GM12878 (cell line): ENCODE results near the gene ZNF444. TPM values are rescaled to one million over a fixed set of nuclear protein-coding genes. Genes with fewer than 3 reads are reported as not detected.

Experiments
- ATAC-seq: fragments of 200-7000 bp; cut with Tn5 transposase; 3 replicates; pipeline ENCODE4 v1.9.1; 2020; ENCODE audit warnings: mild to moderate bottlenecking, moderate library complexity
- BruUV-seq: library from RNA; stranded (reverse); fragments of 400-500 nt; replicated peaks from 2 replicates; lab custom pipeline; 2021; lab: Mats Ljungman, UMichigan
- CTCF ChIA-PET: fragments of 300-600 bp; sonication (Branson Sonifier 250); formaldehyde crosslinking; extraction: SDS; loops from one replicate; lab custom pipeline; 2021; ENCODE audit warnings: inconsistent platforms; lab: Yijun Ruan, JAX
- POLR2A ChIA-PET: fragments of 350-600 bp; formaldehyde crosslinking; extraction: SDS; loops from one replicate; lab custom pipeline; 2021; ENCODE audit warnings: inconsistent platforms; lab: Charles Lee
- RAD21 ChIA-PET: fragments of 300-600 bp; sonication (Branson Sonifier 250); formaldehyde crosslinking; loops from one replicate; lab custom pipeline; 2023; ENCODE audit warnings: antibody characterized with exemption; ENCODE audit not compliant: unreplicated experiment; lab: Charles Lee
- SMC1A ChIA-PET: fragments of 300-600 bp; sonication (Branson Sonifier 250); formaldehyde crosslinking; loops from one replicate; lab custom pipeline; 2023; ENCODE audit not compliant: unreplicated experiment, uncharacterized antibody; lab: Charles Lee
- DNase-seq: peaks from one replicate; pipeline ENCODE4 v3.0.0-alpha.2; 2011; ENCODE audit warnings: low read depth, low spot score
- FAIRE-seq: peaks from 3 replicates; lab custom pipeline; 2011; peaks lifted over from hg19 to GRCh38; lab: Jason Lieb, UNC
- H2AFZ ChIP-seq: 2 replicates; pipeline ENCODE4 v1.6.0; 2011; ENCODE audit warnings: low read depth, low read length, control low read depth; ENCODE audit not compliant: control insufficient read depth
- H3K27ac ChIP-seq: 2 replicates; pipeline ENCODE4 v1.5.1; 2011; ENCODE audit warnings: control low read depth; ENCODE audit not compliant: control insufficient read depth, insufficient read depth
- H3K27me3 ChIP-seq, 2 experiments: replicated peaks in 1 of 2; 2 replicates each; pipeline versions ENCODE4 v1.6.0 to v1.6.1; 2011; ENCODE audit warnings: low read length in 1 of 2; ENCODE audit not compliant: control insufficient read depth in 2 of 2, insufficient read depth in 2 of 2
- H3K36me3 ChIP-seq, 2 experiments: 2 replicates each; pipeline ENCODE4 v1.5.1; 2011; ENCODE audit warnings: low read length in 1 of 2; ENCODE audit not compliant: control insufficient read depth in 2 of 2, insufficient read depth in 2 of 2
- H3K4me1 ChIP-seq: 2 replicates; pipeline ENCODE4 v1.6.1; 2011; ENCODE audit warnings: mild to moderate bottlenecking, low read length, moderate library complexity, mixed read lengths; ENCODE audit not compliant: control insufficient read depth, insufficient read depth
- H3K4me2 ChIP-seq: 2 replicates; pipeline ENCODE4 v1.6.0; 2011; ENCODE audit warnings: control low read depth; ENCODE audit not compliant: control insufficient read depth, insufficient read depth
- H3K4me3 ChIP-seq: fragments of 200-600 bp; sonication (generic); 2 replicates; pipeline ENCODE4 v1.5.1; 2016
- H3K79me2 ChIP-seq: 2 replicates; pipeline ENCODE4 v1.6.0; 2011; ENCODE audit warnings: low read length; ENCODE audit not compliant: control insufficient read depth, insufficient read depth
- H3K9ac ChIP-seq: 2 replicates; pipeline ENCODE4 v1.8.0; 2011; ENCODE audit warnings: low read length, control low read depth, mixed read lengths; ENCODE audit not compliant: control insufficient read depth, insufficient read depth
- H3K9me3 ChIP-seq: replicated peaks from 3 replicates; pipeline ENCODE4 v1.5.1; 2011; ENCODE audit warnings: mild to moderate bottlenecking, low read length; ENCODE audit not compliant: control insufficient read depth, insufficient read depth
- H4K20me1 ChIP-seq: 2 replicates; pipeline ENCODE4 v1.6.0; 2011; ENCODE audit not compliant: control insufficient read depth, insufficient read depth
- ASH2L ChIP-seq: fragments of 300-600, 200-600 bp; sonication (generic); IDR thresholded peaks from 2 replicates; pipeline ENCODE4 v1.6.1; 2017; ENCODE audit warnings: low read depth, mild to moderate bottlenecking, borderline replicate concordance
- CBFB ChIP-seq: IDR thresholded peaks from 2 replicates; pipeline ENCODE4 v1.6.1; 2016; ENCODE audit warnings: antibody characterized with exemption, low read depth
- CBX5 ChIP-seq: sonication (generic); IDR thresholded peaks from 2 replicates; pipeline ENCODE4 v1.6.1; 2016; ENCODE audit warnings: low read depth, moderate library complexity, mild to moderate bottlenecking, inconsistent platforms
- ESRRA ChIP-seq: IDR thresholded peaks from 2 replicates; pipeline ENCODE4 v1.6.1; 2012; ENCODE audit warnings: mild to moderate bottlenecking, low read length, improper control_type of control experiment
- GABPA ChIP-seq: IDR thresholded peaks from 2 replicates; pipeline ENCODE4 v1.6.1; 2014; ENCODE audit warnings: antibody characterized with exemption, low read depth, mild to moderate bottlenecking, inconsistent platforms
- HDGF ChIP-seq: fragments of 450-650 bp; IDR thresholded peaks from 2 replicates; pipeline ENCODE4 v1.6.1; 2016; ENCODE audit warnings: antibody characterized with exemption
- JUND ChIP-seq: IDR thresholded peaks from 2 replicates; pipeline ENCODE4 v1.6.1; 2012; ENCODE audit warnings: low read depth, mild to moderate bottlenecking, low read length, improper control_type of control experiment, moderate library complexity
- SMC3 ChIP-seq: IDR thresholded peaks from 2 replicates; pipeline ENCODE4 v1.6.1; 2011; ENCODE audit warnings: low read length, improper control_type of control experiment, borderline replicate concordance
- SPI1 ChIP-seq: IDR thresholded peaks from 2 replicates; pipeline ENCODE4 v1.6.1; 2011; ENCODE audit warnings: low read depth, mild to moderate bottlenecking, low read length, moderate library complexity, borderline replicate concordance; ENCODE audit not compliant: insufficient read depth
- TCF12 ChIP-seq: IDR thresholded peaks from 2 replicates; pipeline ENCODE4 v1.6.1; 2011; ENCODE audit warnings: low read depth, mild to moderate bottlenecking, low read length
- WRNIP1 ChIP-seq: IDR thresholded peaks from 2 replicates; pipeline ENCODE4 v1.6.1; 2011; ENCODE audit warnings: low read depth, low read length, improper control_type of control experiment, borderline replicate concordance
- ZNF207 ChIP-seq: fragments of 450-650 bp; IDR thresholded peaks from 2 replicates; pipeline ENCODE4 v1.6.1; 2014; ENCODE audit warnings: antibody characterized with exemption, mild to moderate bottlenecking, borderline replicate concordance
- WGBS: methylation state at CpG from one replicate; pipeline ENCODE4 v1.1.6; 2016; ENCODE audit warnings: low lambda C conversion rate; ENCODE audit not compliant: insufficient replicate concordance, insufficient coverage; ENCODE audit errors: missing lambda C conversion rate; 5-methylcytosine and 5-hydroxymethylcytosine counted together
- in situ Hi-C: fragments of 300-500 bp; cut with MboI; formaldehyde crosslinking; loops from 9 replicates; pipeline ENCODE4 v1.14.3; 2018; ENCODE audit warnings: mixed read lengths
- intact Hi-C: fragments of 100-400 bp; cut with micrococcal nuclease; formaldehyde crosslinking; loops from one replicate; pipeline ENCODE4 v1.14.2; 2022; ENCODE audit not compliant: unreplicated experiment
- polyA plus RNA-seq, 11 experiments: library from polyadenylated mRNA; depleted of rRNA in 4 of 11; unstranded in 6 of 11; stranded (reverse) in 5 of 11; fragments of >200 nt; fragmentation: Nextera tagmentation in 4 of 11; fragmentation: Illumina TruSeq in 1 of 11; extraction: Ambion mirVana in 4 of 11; extraction: Trizol in 1 of 11; gene quantifications; 1 replicate in 1 of 11; 2 replicates in 10 of 11; pipeline versions ENCODE4 v1.2.1 to v1.2.3, GENCODE V29; 2011 to 2016; ENCODE audit warnings: inconsistent platforms in 2 of 11, missing spikeins in 2 of 11, low read depth in 1 of 11
- total RNA-seq, 4 experiments: library from RNA; depleted of rRNA in 3 of 4; stranded (reverse); fragments of >200 nt in 3 of 4; fragmentation: Illumina TruSeq in 1 of 4; extraction: Trizol in 1 of 4; gene quantifications; 2 replicates each; pipeline versions ENCODE4 v1.2.1 to v1.2.3, GENCODE V29; 2013 to 2021
- TF ChIP-seq, protein P1 (sequence below): IDR thresholded peaks from 2 replicates; pipeline ENCODE4 v1.6.1; 2011; ENCODE audit warnings: low read depth, low read length, improper control_type of control experiment, borderline replicate concordance
- TF ChIP-seq, protein P2 (sequence below): IDR thresholded peaks from 2 replicates; pipeline ENCODE4 v1.6.1; 2011; ENCODE audit warnings: mild to moderate bottlenecking, low read depth, low read length, moderate library complexity; ENCODE audit not compliant: insufficient replicate concordance
- TF ChIP-seq, protein P3 (sequence below): fragments of 150-350 bp; IDR thresholded peaks from 2 replicates; pipeline ENCODE4 v1.6.1; 2016; ENCODE audit warnings: low read depth, low read length
- TF ChIP-seq, protein P4 (sequence below): fragments of 450-650 bp; IDR thresholded peaks from 2 replicates; pipeline ENCODE4 v1.6.1; 2016; ENCODE audit warnings: mild to moderate bottlenecking

Gene ZNF444
- total and polyA plus RNA-seq, 10 of the 15 experiments (the other 5 are each of a cell fraction or from before 2014, with no cell fraction given): 0.45 to 28.2 (median 11.6) TPM

DNA sequence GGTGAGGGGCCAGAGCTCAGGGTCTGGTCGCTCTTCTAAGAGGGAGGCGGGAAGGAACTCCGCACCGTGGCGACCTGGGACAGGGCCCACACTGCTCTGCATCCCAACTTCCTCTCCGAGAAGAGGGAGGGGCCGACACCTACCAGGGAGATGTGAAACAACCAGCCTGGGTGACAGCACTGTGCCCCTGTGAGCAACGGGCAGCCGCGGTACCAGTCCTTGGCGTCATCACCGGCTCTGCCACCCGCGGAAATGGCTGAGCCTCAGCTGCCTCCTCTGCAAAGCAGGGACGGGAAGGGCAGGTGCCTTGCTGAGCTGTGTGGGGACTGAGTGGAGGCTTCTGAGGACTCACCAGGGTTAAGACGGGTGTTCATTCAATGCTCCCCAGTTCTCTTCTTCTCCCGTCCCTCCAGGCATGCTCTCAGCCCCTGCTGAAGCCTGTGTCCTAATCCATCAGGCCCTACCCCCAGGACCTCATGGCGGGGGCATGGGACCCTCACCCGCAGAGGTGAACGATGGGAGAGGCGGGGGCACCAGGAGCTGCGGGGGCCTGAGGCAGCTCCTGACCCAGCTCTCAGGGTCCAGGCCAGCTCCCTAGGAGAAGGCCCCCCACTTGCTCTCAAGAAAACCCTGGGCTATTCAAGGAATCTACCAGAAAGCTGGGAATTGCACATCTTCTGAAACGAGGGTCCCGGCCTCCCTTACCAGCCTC is 29.3 kb upstream of the ZNF444 start (continued):
- TF ChIP-seq, protein P1, sequence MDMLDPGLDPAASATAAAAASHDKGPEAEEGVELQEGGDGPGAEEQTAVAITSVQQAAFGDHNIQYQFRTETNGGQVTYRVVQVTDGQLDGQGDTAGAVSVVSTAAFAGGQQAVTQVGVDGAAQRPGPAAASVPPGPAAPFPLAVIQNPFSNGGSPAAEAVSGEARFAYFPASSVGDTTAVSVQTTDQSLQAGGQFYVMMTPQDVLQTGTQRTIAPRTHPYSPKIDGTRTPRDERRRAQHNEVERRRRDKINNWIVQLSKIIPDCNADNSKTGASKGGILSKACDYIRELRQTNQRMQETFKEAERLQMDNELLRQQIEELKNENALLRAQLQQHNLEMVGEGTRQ: no peak
- TF ChIP-seq GABPA: no peak
- TF ChIP-seq JUND: no peak
- TF ChIP-seq, protein P2, sequence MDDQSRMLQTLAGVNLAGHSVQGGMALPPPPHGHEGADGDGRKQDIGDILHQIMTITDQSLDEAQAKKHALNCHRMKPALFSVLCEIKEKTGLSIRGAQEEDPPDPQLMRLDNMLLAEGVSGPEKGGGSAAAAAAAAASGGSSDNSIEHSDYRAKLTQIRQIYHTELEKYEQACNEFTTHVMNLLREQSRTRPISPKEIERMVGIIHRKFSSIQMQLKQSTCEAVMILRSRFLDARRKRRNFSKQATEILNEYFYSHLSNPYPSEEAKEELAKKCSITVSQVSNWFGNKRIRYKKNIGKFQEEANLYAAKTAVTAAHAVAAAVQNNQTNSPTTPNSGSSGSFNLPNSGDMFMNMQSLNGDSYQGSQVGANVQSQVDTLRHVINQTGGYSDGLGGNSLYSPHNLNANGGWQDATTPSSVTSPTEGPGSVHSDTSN: peak; percentile 93
- TF ChIP-seq TCF12: 0 out of 2 replicates have a peak, but pooled peaks have one; percentile 6

DNA sequence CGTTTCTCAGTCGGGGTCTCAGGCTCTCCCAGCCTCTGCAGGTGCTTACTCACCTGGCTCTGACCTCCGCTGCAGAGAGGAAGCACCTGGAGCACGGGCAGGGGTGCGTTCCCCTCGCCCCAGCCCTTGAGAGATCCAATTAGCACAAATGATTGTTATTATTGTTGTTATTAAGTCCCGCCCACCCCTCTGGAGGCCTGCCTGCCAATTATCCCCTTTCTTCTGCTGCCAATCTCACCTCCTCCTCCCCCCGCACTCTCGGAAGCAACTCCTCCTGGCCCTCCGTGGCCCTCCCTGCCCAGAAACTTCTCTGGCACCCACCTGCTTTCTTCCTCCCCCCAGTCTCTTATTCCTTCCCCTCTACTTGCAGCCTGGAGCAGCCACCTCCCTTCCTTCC is 28.8 kb upstream of the ZNF444 start:
- Histone ChIP-seq H3K79me2 (peaks cover 79% of the 10 kb centered on the region), H3K9me3 (no peaks in the 10 kb centered on the region), H3K4me2 (peak overlapping the region; percentile 93), H2AFZ (no peak overlapping the region), H4K20me1 (no peaks in the 10 kb centered on the region; the same call in 1 of the 2 replicates), H3K27ac (peak overlapping the region; percentile 60), H3K4me3 (peak overlapping the region; percentile 56; the same call in 1 of the 2 replicates), H3K9ac (no peak overlapping the region; the same call in 1 of the 2 replicates), H3K4me1 (peaks cover 44% of the 10 kb centered on the region), H3K27me3 (no peaks in the 10 kb centered on the region), H3K36me3 (peaks cover 0 to 5% of the 10 kb centered on the region in 2 experiments; a peak in 3 of 4 replicates)
- RAD21 ChIA-PET: no interaction called here
- FAIRE-seq (no peak), ATAC-seq (peak; percentile 44), DNase-seq (no peak)
- no TSS peak for BruUV-seq
- SMC1A ChIA-PET: no interaction called here
- intact Hi-C loops: no loop called here
- WGBS: 24% methylated on average over 9 of the region's 10 CpGs
- CTCF ChIA-PET: no interaction called here
- POLR2A ChIA-PET: interaction anchor here (1.3 kb wide), 1 partner anchor 10 kb away, joined by 5 read pairs; no protein-coding TSS in a partner anchor
- in situ Hi-C loops: no loop called here
- no peak for TF ChIP-seq CBFB
- no peak for TF ChIP-seq SMC3
- TF ChIP-seq SPI1: no peak
- no peak for TF ChIP-seq WRNIP1
- TF ChIP-seq HDGF: 0 out of 2 replicates have a peak, but pooled peaks have one; percentile 38
- TF ChIP-seq CBX5: no peak
- TF ChIP-seq, protein P3, sequence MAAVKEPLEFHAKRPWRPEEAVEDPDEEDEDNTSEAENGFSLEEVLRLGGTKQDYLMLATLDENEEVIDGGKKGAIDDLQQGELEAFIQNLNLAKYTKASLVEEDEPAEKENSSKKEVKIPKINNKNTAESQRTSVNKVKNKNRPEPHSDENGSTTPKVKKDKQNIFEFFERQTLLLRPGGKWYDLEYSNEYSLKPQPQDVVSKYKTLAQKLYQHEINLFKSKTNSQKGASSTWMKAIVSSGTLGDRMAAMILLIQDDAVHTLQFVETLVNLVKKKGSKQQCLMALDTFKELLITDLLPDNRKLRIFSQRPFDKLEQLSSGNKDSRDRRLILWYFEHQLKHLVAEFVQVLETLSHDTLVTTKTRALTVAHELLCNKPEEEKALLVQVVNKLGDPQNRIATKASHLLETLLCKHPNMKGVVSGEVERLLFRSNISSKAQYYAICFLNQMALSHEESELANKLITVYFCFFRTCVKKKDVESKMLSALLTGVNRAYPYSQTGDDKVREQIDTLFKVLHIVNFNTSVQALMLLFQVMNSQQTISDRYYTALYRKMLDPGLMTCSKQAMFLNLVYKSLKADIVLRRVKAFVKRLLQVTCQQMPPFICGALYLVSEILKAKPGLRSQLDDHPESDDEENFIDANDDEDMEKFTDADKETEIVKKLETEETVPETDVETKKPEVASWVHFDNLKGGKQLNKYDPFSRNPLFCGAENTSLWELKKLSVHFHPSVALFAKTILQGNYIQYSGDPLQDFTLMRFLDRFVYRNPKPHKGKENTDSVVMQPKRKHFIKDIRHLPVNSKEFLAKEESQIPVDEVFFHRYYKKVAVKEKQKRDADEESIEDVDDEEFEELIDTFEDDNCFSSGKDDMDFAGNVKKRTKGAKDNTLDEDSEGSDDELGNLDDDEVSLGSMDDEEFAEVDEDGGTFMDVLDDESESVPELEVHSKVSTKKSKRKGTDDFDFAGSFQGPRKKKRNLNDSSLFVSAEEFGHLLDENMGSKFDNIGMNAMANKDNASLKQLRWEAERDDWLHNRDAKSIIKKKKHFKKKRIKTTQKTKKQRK: no peak
- no peak for TF ChIP-seq ZNF207
- TF ChIP-seq, protein P4, sequence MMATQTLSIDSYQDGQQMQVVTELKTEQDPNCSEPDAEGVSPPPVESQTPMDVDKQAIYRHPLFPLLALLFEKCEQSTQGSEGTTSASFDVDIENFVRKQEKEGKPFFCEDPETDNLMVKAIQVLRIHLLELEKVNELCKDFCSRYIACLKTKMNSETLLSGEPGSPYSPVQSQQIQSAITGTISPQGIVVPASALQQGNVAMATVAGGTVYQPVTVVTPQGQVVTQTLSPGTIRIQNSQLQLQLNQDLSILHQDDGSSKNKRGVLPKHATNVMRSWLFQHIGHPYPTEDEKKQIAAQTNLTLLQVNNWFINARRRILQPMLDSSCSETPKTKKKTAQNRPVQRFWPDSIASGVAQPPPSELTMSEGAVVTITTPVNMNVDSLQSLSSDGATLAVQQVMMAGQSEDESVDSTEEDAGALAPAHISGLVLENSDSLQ: peak; percentile 91
- TF ChIP-seq ASH2L: no peak
- no peak for TF ChIP-seq ESRRA
